Trophoblast cell (in vitro differentiated cells and primary cell): Measurements from ENCODE around the gene SPOCK1.

Experiments used
- DNase-seq, 2 donors: peaks; one replicate each; pipeline ENCODE4 v3.0.0-alpha.2; 2016
- H2AFZ ChIP-seq: 2 replicates; pipeline ENCODE4 v1.6.1; 2013; ENCODE audit warnings: low read length, moderate library complexity, mild to moderate bottlenecking; ENCODE audit not compliant: insufficient read depth, poor library complexity
- H2AK5ac ChIP-seq: 2 replicates; pipeline ENCODE4 v1.6.1; 2013; ENCODE audit warnings: mild to moderate bottlenecking, low read length
- H2BK120ac ChIP-seq: 2 replicates; pipeline ENCODE4 v1.6.1; 2013; ENCODE audit warnings: low read length, mild to moderate bottlenecking, moderate library complexity; ENCODE audit not compliant: insufficient read depth, poor library complexity
- H2BK12ac ChIP-seq: 2 replicates; pipeline ENCODE4 v1.6.1; 2013; ENCODE audit warnings: mild to moderate bottlenecking, low read length, moderate library complexity
- H2BK5ac ChIP-seq: 2 replicates; pipeline ENCODE4 v1.6.1; 2013; ENCODE audit warnings: low read length, low read depth, moderate library complexity, mild to moderate bottlenecking; ENCODE audit not compliant: poor library complexity
- H3K14ac ChIP-seq: 2 replicates; pipeline ENCODE4 v1.6.1; 2013; ENCODE audit warnings: mild to moderate bottlenecking, low read length
- H3K18ac ChIP-seq: 2 replicates; pipeline ENCODE4 v1.6.1; 2013; ENCODE audit warnings: mild to moderate bottlenecking, low read length
- H3K23ac ChIP-seq: 2 replicates; pipeline ENCODE4 v1.6.1; 2013; ENCODE audit warnings: low read length
- H3K27ac ChIP-seq: 2 replicates; pipeline ENCODE4 v1.5.1; 2013; ENCODE audit warnings: low read depth, mild to moderate bottlenecking, inconsistent platforms, low read length, moderate library complexity
- H3K27me3 ChIP-seq: 2 replicates; pipeline ENCODE4 v1.6.1; 2013; ENCODE audit warnings: inconsistent platforms, mild to moderate bottlenecking, low read length, moderate library complexity; ENCODE audit not compliant: insufficient read depth
- H3K36me3 ChIP-seq, 2 experiments: 1 replicate in 1 of 2; 2 replicates in 1 of 2; pipeline ENCODE4 v1.6.1; 2013; ENCODE audit warnings: low read length in 2 of 2, mild to moderate bottlenecking in 2 of 2, moderate library complexity in 1 of 2; ENCODE audit not compliant: insufficient read depth in 2 of 2, control insufficient read depth in 1 of 2
- H3K4ac ChIP-seq: 2 replicates; pipeline ENCODE4 v1.6.1; 2013; ENCODE audit warnings: low read depth, mild to moderate bottlenecking, low read length, moderate library complexity
- H3K4me1 ChIP-seq, 2 experiments: 1 replicate in 1 of 2; 2 replicates in 1 of 2; pipeline ENCODE4 v1.6.1; 2013; ENCODE audit warnings: low read length in 2 of 2, mild to moderate bottlenecking in 2 of 2, moderate library complexity in 1 of 2; ENCODE audit not compliant: insufficient read depth in 2 of 2, control insufficient read depth in 1 of 2
- H3K4me2 ChIP-seq: 2 replicates; pipeline ENCODE4 v1.6.1; 2013; ENCODE audit warnings: inconsistent platforms, mild to moderate bottlenecking, low read length, moderate library complexity
- H3K4me3 ChIP-seq: 2 replicates; pipeline ENCODE4 v1.5.1; 2013; ENCODE audit warnings: mild to moderate bottlenecking, low read depth, low read length, inconsistent platforms
- H3K79me1 ChIP-seq: one replicate; pipeline ENCODE4 v1.6.1; 2013; ENCODE audit warnings: low read length
- H3K79me2 ChIP-seq: 2 replicates; pipeline ENCODE4 v1.6.1; 2013; ENCODE audit warnings: low read length, mild to moderate bottlenecking; ENCODE audit not compliant: control insufficient read depth, insufficient read depth, poor library complexity
- H3K9ac ChIP-seq: 2 replicates; pipeline ENCODE4 v1.6.1; 2013; ENCODE audit warnings: mild to moderate bottlenecking, low read length
- H3K9me3 ChIP-seq: 2 replicates; pipeline ENCODE4 v1.6.1; 2013; ENCODE audit warnings: low read depth, mild to moderate bottlenecking, control low read depth, inconsistent platforms, low read length; ENCODE audit not compliant: insufficient read depth
- H4K12ac ChIP-seq: 2 replicates; pipeline ENCODE4 v1.6.1; 2013; ENCODE audit warnings: low read depth, mild to moderate bottlenecking, low read length, moderate library complexity
- H4K8ac ChIP-seq: 2 replicates; pipeline ENCODE4 v1.6.1; 2013; ENCODE audit warnings: low read depth, mild to moderate bottlenecking, low read length, moderate library complexity
- H4K91ac ChIP-seq: one replicate; pipeline ENCODE4 v1.6.1; 2013; ENCODE audit warnings: low read depth, mild to moderate bottlenecking, low read length, moderate library complexity
- WGBS: extraction: QIAGEN DNeasy Blood & Tissue Kit; methylation state at CpG from one replicate; pipeline ENCODE4 v1.1.7; 2013; ENCODE audit warnings: missing lambda C conversion rate; ENCODE audit not compliant: insufficient read length, insufficient coverage; ENCODE audit errors: extremely low coverage; 5-methylcytosine and 5-hydroxymethylcytosine counted together

SPOCK1 gene

GRCh38 chr5:137015540-137016116, 483.5 kb downstream of the SPOCK1 start:
- no peak for DNase-seq
- Histone ChIP-seq H3K9me3 (no peaks in the 10 kb centered on the region), H3K79me1 (no peaks in the 10 kb centered on the region), H3K36me3 (no peaks in the 10 kb centered on the region), H3K27ac (no peak overlapping the region), H4K8ac (no peak overlapping the region), H2BK120ac (no peak overlapping the region), H3K4ac (no peak overlapping the region), H4K12ac (no peak overlapping the region), H2AFZ (no peak overlapping the region), H3K23ac (no peak overlapping the region), H3K79me2 (no peaks in the 10 kb centered on the region), H2BK5ac (no peak overlapping the region), H4K91ac (no peak overlapping the region), H3K4me3 (no peak overlapping the region), H3K27me3 (no peaks in the 10 kb centered on the region), H3K9ac (no peak overlapping the region), H2BK12ac (no peak overlapping the region), H3K18ac (no peak overlapping the region), H3K4me2 (no peak overlapping the region), H2AK5ac (no peak overlapping the region), H3K4me1 (no peaks in the 10 kb centered on the region), H3K14ac (no peak overlapping the region)
- WGBS: no CpG with 5 or more reads among the region's 2 CpGs

- no peaks in the 10 kb centered on the region for H3K9me3 ChIP-seq
- no peak for DNase-seq
- no peak overlapping the region for H3K4me3 ChIP-seq
- no peaks in the 10 kb centered on the region for H3K27me3 ChIP-seq
- no peak overlapping the region for H3K18ac ChIP-seq
- H4K8ac ChIP-seq: no peak overlapping the region
- no peak overlapping the region for H3K4ac ChIP-seq
- H3K79me1 ChIP-seq: no peaks in the 10 kb centered on the region
- no peak overlapping the region for H2AFZ ChIP-seq
- H2BK120ac ChIP-seq: no peak overlapping the region
- no peak overlapping the region for H3K27ac ChIP-seq
- H4K12ac ChIP-seq: no peak overlapping the region
- H3K23ac ChIP-seq: no peak overlapping the region
- no peak overlapping the region for H4K91ac ChIP-seq
- H3K79me2 ChIP-seq: no peaks in the 10 kb centered on the region
- no peak overlapping the region for H3K4me2 ChIP-seq
- no peak overlapping the region for H2AK5ac ChIP-seq
- H2BK5ac ChIP-seq: no peak overlapping the region
- H2BK12ac ChIP-seq: no peak overlapping the region
- no peaks in the 10 kb centered on the region for H3K4me1 ChIP-seq
- no peaks in the 10 kb centered on the region for H3K36me3 ChIP-seq
- WGBS: no CpG with 5 or more reads among the region's 3 CpGs
- no peak overlapping the region for H3K9ac ChIP-seq
- no peak overlapping the region for H3K14ac ChIP-seq
Measured at GRCh38 chr5:137014731-137015130, 484.4 kb downstream of the SPOCK1 start.

- Histone ChIP-seq H3K9ac (no peak overlapping the region), H4K8ac (no peak overlapping the region), H3K36me3 (no peaks in the 10 kb centered on the region), H3K4me3 (no peak overlapping the region), H3K4me2 (no peak overlapping the region), H3K27ac (no peak overlapping the region), H3K27me3 (no peaks in the 10 kb centered on the region), H2BK120ac (no peak overlapping the region), H2BK5ac (no peak overlapping the region), H3K9me3 (no peaks in the 10 kb centered on the region), H3K23ac (no peak overlapping the region), H3K79me1 (no peaks in the 10 kb centered on the region), H3K4me1 (no peaks in the 10 kb centered on the region), H4K12ac (no peak overlapping the region), H3K18ac (no peak overlapping the region), H4K91ac (no peak overlapping the region), H3K14ac (no peak overlapping the region), H2BK12ac (no peak overlapping the region), H3K4ac (no peak overlapping the region), H3K79me2 (no peaks in the 10 kb centered on the region), H2AK5ac (no peak overlapping the region), H2AFZ (no peak overlapping the region)
- no peak for DNase-seq
- no CpG with 5 or more reads among the region's 3 CpGs for WGBS
Measured at GRCh38 chr5:137010226-137010625, 488.9 kb downstream of the SPOCK1 start.

GRCh38 chr5:137004279-137004678, 494.8 kb downstream of the SPOCK1 start:
- Histone ChIP-seq H4K91ac (no peak overlapping the region), H2BK5ac (no peak overlapping the region), H2AFZ (no peak overlapping the region), H3K79me1 (no peaks in the 10 kb centered on the region), H3K4me3 (no peak overlapping the region), H3K14ac (no peak overlapping the region), H3K4me1 (no peaks in the 10 kb centered on the region), H4K12ac (no peak overlapping the region), H3K79me2 (no peaks in the 10 kb centered on the region), H3K27ac (no peak overlapping the region), H3K9me3 (no peaks in the 10 kb centered on the region), H3K9ac (no peak overlapping the region), H3K36me3 (no peaks in the 10 kb centered on the region), H2BK12ac (no peak overlapping the region), H3K4me2 (no peak overlapping the region), H3K4ac (no peak overlapping the region), H3K23ac (no peak overlapping the region), H4K8ac (no peak overlapping the region), H2BK120ac (no peak overlapping the region), H3K18ac (no peak overlapping the region), H2AK5ac (no peak overlapping the region), H3K27me3 (no peaks in the 10 kb centered on the region)
- WGBS: no CpG with 5 or more reads among the region's 2 CpGs
- DNase-seq: no peak
